GM18511 (cell line): ENCODE results near the gene LRRC8C.

Source experiments
- ATAC-seq: cut with Tn5 transposase; IDR thresholded peaks from one replicate; pipeline ENCODE4 v1.9.1; 2021; ENCODE audit warnings: mild to moderate bottlenecking, moderate library complexity; ENCODE audit not compliant: unreplicated experiment

The LRRC8C gene

DNA sequence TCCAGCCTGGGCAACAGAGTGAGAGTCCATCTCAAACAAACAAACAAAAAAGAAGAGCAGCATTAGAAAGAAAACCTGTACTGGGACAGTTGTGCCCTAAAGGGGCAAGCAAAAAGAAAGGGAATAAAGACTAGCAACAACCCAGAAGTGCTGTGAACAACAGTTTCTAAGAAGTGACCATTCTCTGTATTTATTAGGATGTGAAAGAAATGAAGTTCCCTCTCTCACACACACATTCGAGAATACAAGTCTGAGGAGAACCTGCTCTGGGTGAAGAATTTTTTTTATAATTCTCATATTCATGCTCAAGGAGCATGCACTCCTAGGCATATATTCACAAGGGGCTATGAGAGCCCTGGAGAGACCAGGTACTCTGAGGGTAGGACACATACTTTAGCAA lies 128.4 kb downstream of the LRRC8C start:
- ATAC-seq = no peak

GRCh38 chr1:89761901-89762300 lies 129.0 kb downstream of the LRRC8C start:
- ATAC-seq = no peak

GRCh38 chr1:89762386-89762778 lies 129.5 kb downstream of the LRRC8C start:
- no peak for ATAC-seq

GRCh38 chr1:89762779-89763648 lies 130.1 kb downstream of the LRRC8C start:
- peak; percentile 100 for ATAC-seq

DNA sequence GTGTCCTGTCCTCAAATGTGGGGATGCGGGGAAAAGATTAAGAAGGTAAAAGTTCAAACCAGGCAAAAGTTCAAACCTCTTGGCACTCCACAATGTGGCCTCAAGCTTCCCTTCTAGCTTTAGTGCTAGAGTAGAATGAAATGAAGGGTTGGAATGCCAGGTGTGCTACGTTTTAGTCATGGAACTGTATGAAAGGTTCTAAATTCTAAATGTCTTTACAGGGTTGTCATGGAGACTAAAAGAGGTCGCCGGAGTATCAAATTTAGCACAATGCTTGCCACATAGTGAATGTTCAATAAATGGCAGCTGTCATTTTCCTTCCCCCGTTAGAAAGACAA lies 130.7 kb downstream of the LRRC8C start:
- ATAC-seq = no peak

- ATAC-seq = no peak
Observed at GRCh38 chr1:89765774-89766173, 132.9 kb downstream of the LRRC8C start.

- ATAC-seq = no peak
Observed at GRCh38 chr1:89767618-89768017, 134.7 kb downstream of the LRRC8C start.
